Omental fat pad (tissue), 4 donors: ENCODE results near the gene NFIA. TPM values are rescaled to one million over a fixed set of nuclear protein-coding genes. Genes with fewer than 3 reads are reported as not detected.

Experiments used
- ATAC-seq: fragments of 150-250 bp; one replicate; pipeline ENCODE4 v1.9.1; 2016; ENCODE audit warnings: mild to moderate bottlenecking, moderate library complexity; ENCODE audit not compliant: low FRiP score
- DNase-seq: peaks from one replicate; pipeline ENCODE4 v3.0.0-alpha.2; 2019; ENCODE audit warnings: low spot score
- total RNA-seq, 4 donors: library from RNA; depleted of rRNA; stranded (reverse); fragments of >200 nt; gene quantifications; one replicate each; pipeline ENCODE4 v1.1.0, GENCODE V29; 2016
- TF ChIP-seq, protein P1 (sequence below), 3 donors: fragments of 450-650 bp; IDR thresholded peaks; one replicate each; pipeline ENCODE4 v1.5.1; 2016 to 2017; ENCODE audit warnings: antibody characterized with exemption in 3 of 3, mild to moderate bottlenecking in 3 of 3, moderate library complexity in 2 of 3

NFIA gene
- total RNA-seq, 4 donors from 2014 or later: 61.1 to 159 (median 77.5) TPM

DNA sequence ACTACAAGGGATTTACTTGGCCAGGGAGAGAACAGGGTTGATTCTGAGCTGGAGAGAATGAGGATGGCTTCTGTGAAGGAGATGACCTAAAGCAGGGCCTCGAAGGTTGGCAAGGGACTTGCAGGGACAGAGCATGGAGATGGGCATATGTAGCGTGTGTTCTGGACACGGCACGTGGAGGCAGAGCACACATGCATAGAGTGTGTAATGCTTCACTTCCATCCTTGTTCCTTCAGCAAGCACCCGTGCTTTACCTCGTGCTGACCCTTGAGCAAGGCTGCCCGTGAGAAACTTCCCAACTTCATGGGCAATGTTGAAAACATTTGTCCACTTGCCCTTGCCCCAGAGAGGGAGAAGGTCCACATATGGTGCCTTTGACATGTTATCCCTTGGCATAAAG lies 33.1 kb downstream of the NFIA start:
- ATAC-seq (no peak), DNase-seq (no peak)
- TF ChIP-seq, protein P1, sequence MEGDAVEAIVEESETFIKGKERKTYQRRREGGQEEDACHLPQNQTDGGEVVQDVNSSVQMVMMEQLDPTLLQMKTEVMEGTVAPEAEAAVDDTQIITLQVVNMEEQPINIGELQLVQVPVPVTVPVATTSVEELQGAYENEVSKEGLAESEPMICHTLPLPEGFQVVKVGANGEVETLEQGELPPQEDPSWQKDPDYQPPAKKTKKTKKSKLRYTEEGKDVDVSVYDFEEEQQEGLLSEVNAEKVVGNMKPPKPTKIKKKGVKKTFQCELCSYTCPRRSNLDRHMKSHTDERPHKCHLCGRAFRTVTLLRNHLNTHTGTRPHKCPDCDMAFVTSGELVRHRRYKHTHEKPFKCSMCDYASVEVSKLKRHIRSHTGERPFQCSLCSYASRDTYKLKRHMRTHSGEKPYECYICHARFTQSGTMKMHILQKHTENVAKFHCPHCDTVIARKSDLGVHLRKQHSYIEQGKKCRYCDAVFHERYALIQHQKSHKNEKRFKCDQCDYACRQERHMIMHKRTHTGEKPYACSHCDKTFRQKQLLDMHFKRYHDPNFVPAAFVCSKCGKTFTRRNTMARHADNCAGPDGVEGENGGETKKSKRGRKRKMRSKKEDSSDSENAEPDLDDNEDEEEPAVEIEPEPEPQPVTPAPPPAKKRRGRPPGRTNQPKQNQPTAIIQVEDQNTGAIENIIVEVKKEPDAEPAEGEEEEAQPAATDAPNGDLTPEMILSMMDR (IDR thresholded peaks at IDR 0.05): no peak

DNA sequence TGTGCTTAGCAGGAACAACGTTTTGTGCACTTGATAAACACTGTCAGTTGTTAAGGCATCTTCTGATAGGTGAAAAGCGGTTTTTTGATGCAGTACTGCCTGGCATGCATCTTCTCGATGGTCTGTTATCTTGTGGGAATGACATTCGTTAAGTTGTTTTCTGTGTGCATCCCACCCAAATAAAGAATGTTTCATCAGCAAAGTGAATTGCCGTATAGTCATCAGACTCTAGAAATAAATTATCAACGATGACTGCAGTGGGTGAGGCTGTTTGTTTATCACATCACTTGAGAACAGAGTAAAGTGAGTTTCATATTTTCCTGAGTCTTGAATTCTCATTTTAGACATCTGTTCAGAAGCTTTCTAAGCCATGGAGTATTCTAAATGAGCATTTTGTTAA lies 34.1 kb downstream of the NFIA start:
- no peak for DNase-seq
- TF ChIP-seq, protein P1 (IDR thresholded peaks at IDR 0.05): no peak
- ATAC-seq: no peak

DNA sequence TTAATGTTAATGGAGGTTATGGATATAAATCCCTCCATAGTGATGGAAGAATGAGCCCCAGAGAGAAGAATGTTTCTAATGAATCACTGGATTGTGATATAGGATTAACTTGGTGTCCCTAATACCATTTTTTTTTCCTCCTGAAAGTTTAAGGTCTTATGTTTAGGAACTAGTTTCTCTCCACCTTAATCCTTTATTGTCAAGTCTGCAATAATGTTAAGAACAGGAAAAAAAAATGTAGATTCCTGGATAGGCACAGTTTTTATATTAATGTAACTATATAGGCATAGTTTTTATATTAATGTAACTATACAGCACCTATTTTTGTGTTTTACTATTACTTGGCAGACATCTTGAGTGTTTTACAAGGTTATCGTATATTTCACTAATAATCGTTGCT lies 34.9 kb downstream of the NFIA start:
- ATAC-seq: no peak
- TF ChIP-seq, protein P1 (IDR thresholded peaks at IDR 0.05): no peak
- DNase-seq: no peak

DNA sequence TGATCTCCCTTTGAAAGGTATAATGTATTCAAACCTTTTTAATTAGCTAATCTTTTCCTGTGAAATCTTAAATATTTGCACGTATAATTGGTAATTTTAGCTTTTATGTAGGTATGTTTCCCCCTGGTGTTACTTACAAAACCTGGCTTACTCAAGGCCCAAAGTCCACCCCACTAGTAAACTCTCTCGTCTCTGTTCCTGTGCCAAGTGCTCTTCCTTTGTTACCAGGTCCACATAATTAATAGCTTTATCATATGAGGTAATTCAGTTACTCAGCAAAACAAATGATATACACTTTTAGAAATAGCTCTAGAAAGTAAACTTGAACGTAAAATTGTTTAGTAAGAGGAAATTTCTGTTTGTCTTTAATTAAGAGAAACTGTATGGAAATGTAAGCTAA lies 36.7 kb downstream of the NFIA start:
- TF ChIP-seq, protein P1 (IDR thresholded peaks at IDR 0.05): no peak
- no peak for DNase-seq
- ATAC-seq: no peak

DNA sequence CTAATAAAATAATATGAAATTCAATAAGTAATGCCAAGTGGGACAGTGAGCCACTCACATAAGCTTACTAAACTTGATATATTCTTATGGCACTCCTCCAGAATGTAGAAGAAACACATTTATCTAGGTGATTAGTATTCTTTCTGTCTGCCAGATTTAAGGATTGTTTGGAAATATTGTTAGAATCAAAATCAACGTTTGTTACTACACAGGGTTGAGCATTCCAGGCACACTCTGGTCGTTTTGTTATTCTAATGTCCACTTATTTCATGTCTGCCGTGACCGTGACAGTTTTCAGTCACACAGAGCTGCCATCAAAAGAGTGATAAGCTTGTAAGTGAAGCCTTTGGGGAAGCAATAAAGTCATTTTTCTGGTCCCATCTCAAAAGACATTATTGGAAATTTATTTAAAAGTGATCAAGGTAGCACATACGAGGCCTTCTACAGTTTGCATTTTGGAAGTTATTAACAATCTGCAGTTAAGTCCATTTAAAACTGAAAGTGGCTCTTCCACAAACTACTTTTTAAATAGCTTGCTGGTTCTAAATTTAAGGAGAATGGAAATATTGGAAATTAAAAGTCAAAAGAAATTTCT lies 38.0 kb downstream of the NFIA start:
- no peak for DNase-seq
- ATAC-seq: no peak
- TF ChIP-seq, protein P1 (IDR thresholded peaks at IDR 0.05): no peak

DNA sequence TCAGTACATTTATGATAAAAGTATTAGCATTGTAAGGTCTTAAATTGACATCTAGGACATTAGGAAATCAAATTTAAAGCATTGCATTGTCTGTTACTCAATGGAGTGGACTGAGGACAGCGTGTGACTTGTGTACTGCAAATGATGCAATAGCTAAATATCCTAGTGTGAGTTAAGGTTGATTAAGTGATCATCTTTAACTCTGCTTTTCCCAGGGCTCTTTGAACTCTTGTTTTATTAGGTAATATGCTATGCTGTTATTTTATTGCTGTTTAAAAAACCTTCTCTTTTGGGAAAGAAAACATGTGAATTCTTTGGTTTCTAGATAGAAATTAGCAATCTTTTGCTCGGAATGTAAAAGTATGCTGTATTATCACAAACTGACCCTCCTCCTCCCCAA lies 38.6 kb downstream of the NFIA start:
- ATAC-seq (peak; percentile 52), DNase-seq (no peak)
- TF ChIP-seq, protein P1 (IDR thresholded peaks at IDR 0.05): no peak

DNA sequence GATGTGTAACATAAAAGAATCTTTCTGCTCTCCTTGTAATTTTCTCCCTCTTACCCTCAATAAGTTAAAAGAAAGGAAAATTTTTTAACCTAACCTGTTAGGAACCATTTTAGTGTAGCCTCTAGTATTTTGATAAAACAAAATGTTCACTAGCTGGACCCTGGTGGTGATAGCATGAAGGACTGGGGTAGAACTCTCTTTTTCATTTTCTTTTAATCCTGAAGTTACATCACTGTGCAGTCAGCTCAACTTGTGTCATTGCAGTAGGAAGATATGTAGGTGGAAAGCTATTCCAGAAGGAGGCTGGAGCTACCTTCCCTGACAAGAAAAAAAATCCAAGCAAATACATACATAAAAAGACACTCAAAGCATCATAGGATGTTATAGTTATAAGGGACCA lies 39.3 kb downstream of the NFIA start:
- TF ChIP-seq, protein P1 (IDR thresholded peaks at IDR 0.05): no peak
- no peak for DNase-seq
- no peak for ATAC-seq
